Measurements from ENCODE around the gene RMI1.

RMI1 gene

GRCh38 chr9:83933790-83934189 is 46.8 kb upstream of the RMI1 start:
- Histone ChIP-seq H3K14ac (ENCODE audit: low read length) (no peak overlapping the region), H3K79me1 (ENCODE audit: low read depth, low read length) (no peaks in the 10 kb centered on the region), H3K4me3 (ENCODE audit: low read length in 2 of 2) (no peak overlapping the region), H3K9ac (ENCODE audit: low read depth, low read length, poor library complexity) (no peak overlapping the region), H3K27ac (replicated peaks; ENCODE audit: low read length) (no peak overlapping the region), H3K27me3 (ENCODE audit: control insufficient read depth in 3 of 3, insufficient read depth in 3 of 3, low read depth in 1 of 3, low read length in 3 of 3) (no peaks in the 10 kb centered on the region), H2BK120ac (ENCODE audit: low read depth, low read length) (no peak overlapping the region), H3K4ac (ENCODE audit: low read length) (no peak overlapping the region), H3K4me2 (ENCODE audit: insufficient read depth, low read length, poor library complexity, severe bottlenecking) (no peak overlapping the region), H3K23ac (ENCODE audit: low read depth, low read length, poor library complexity) (no peak overlapping the region), H3K4me1 (ENCODE audit: control insufficient read depth in 2 of 2, insufficient read depth in 1 of 2, low read depth in 1 of 2, low read length in 2 of 2) (peaks cover 2 to 7% of the 10 kb centered on the region in 2 donors), H2AK5ac (ENCODE audit: low read depth, low read length) (no peak overlapping the region), H2AFZ (ENCODE audit: low read length) (no peak overlapping the region), H3K36me3 (replicated peaks in 1 of 2; ENCODE audit: control insufficient read depth in 2 of 2, insufficient read depth in 2 of 2, low read length in 2 of 2) (no peaks in the 10 kb centered on the region), H4K91ac (ENCODE audit: low read depth, low read length, poor library complexity) (no peak overlapping the region), H2BK12ac (ENCODE audit: low read length) (no peak overlapping the region), H2BK5ac (ENCODE audit: low read length) (no peak overlapping the region), H3K18ac (ENCODE audit: low read length) (no peak overlapping the region), H4K8ac (ENCODE audit: low read depth, low read length) (no peak overlapping the region), H2BK15ac (ENCODE audit: low read length) (no peak overlapping the region), H3K9me3 (replicated peaks in 1 of 2; ENCODE audit: control insufficient read depth in 2 of 2, insufficient read depth in 1 of 2, low read depth in 1 of 2, low read length in 2 of 2) (no peaks in the 10 kb centered on the region)
- WGBS, 2 donors (ENCODE audit: extremely low coverage in 2 of 2, insufficient read length in 2 of 2, insufficient replicate concordance in 1 of 2), result no CpG with 5 or more reads among the region's 3 CpGs
- no peak for DNase-seq (ENCODE audit: low spot score)

- no CpG with 5 or more reads among the region's 5 CpGs for WGBS, 2 donors (ENCODE audit: extremely low coverage in 2 of 2, insufficient read length in 2 of 2, insufficient replicate concordance in 1 of 2)
These were observed 45.9 kb upstream of the RMI1 start for GRCh38 chr9:83934569-83935275.

GRCh38 chr9:83935276-83935935 is 45.2 kb upstream of the RMI1 start:
- no peak overlapping the region for H2BK5ac ChIP-seq (ENCODE audit: low read length)
- no peaks in the 10 kb centered on the region for H3K36me3 ChIP-seq (replicated peaks in 1 of 2; ENCODE audit: control insufficient read depth in 2 of 2, insufficient read depth in 2 of 2, low read length in 2 of 2)

More at GRCh38 chr9:83934569-83935275, 45.9 kb upstream of the RMI1 start:
- H2AFZ ChIP-seq (ENCODE audit: low read length), result no peak overlapping the region
- no peak overlapping the region for H2AK5ac ChIP-seq (ENCODE audit: low read depth, low read length)
- H3K9ac ChIP-seq (ENCODE audit: low read depth, low read length, poor library complexity), result no peak overlapping the region
- no peak overlapping the region for H3K4ac ChIP-seq (ENCODE audit: low read length)
- H3K27me3 ChIP-seq (ENCODE audit: control insufficient read depth in 3 of 3, insufficient read depth in 3 of 3, low read depth in 1 of 3, low read length in 3 of 3), result no peaks in the 10 kb centered on the region
- H3K4me1 ChIP-seq (ENCODE audit: control insufficient read depth in 2 of 2, insufficient read depth in 1 of 2, low read depth in 1 of 2, low read length in 2 of 2), result peaks cover 2 to 7% of the 10 kb centered on the region in 2 donors
- H2BK12ac ChIP-seq (ENCODE audit: low read length), result no peak overlapping the region
- H3K79me1 ChIP-seq (ENCODE audit: low read depth, low read length), result no peaks in the 10 kb centered on the region
- H3K4me3 ChIP-seq (ENCODE audit: low read length in 2 of 2), result no peak overlapping the region
- H3K27ac ChIP-seq (replicated peaks; ENCODE audit: low read length), result peak overlapping the region; percentile 34
- H2BK15ac ChIP-seq (ENCODE audit: low read length), result no peak overlapping the region
- H3K4me2 ChIP-seq (ENCODE audit: insufficient read depth, low read length, poor library complexity, severe bottlenecking), result no peak overlapping the region
- no peak overlapping the region for H4K8ac ChIP-seq (ENCODE audit: low read depth, low read length)
- no peaks in the 10 kb centered on the region for H3K9me3 ChIP-seq (replicated peaks in 1 of 2; ENCODE audit: control insufficient read depth in 2 of 2, insufficient read depth in 1 of 2, low read depth in 1 of 2, low read length in 2 of 2)
- H2BK5ac ChIP-seq (ENCODE audit: low read length), result no peak overlapping the region
- H4K91ac ChIP-seq (ENCODE audit: low read depth, low read length, poor library complexity), result no peak overlapping the region
- H3K23ac ChIP-seq (ENCODE audit: low read depth, low read length, poor library complexity), result no peak overlapping the region
- no peak overlapping the region for H2BK120ac ChIP-seq (ENCODE audit: low read depth, low read length)
- no peak for DNase-seq (ENCODE audit: low spot score)
- H3K18ac ChIP-seq (ENCODE audit: low read length), result no peak overlapping the region
- H3K36me3 ChIP-seq (replicated peaks in 1 of 2; ENCODE audit: control insufficient read depth in 2 of 2, insufficient read depth in 2 of 2, low read length in 2 of 2), result no peaks in the 10 kb centered on the region
- no peak overlapping the region for H3K14ac ChIP-seq (ENCODE audit: low read length)

GRCh38 chr9:83936523-83936922 is 44.1 kb upstream of the RMI1 start:
- Histone ChIP-seq H2BK15ac (ENCODE audit: low read length) (peak overlapping the region; percentile 1), H2BK5ac (ENCODE audit: low read length) (no peak overlapping the region), H3K27me3 (ENCODE audit: control insufficient read depth in 3 of 3, insufficient read depth in 3 of 3, low read depth in 1 of 3, low read length in 3 of 3) (no peaks in the 10 kb centered on the region), H3K14ac (ENCODE audit: low read length) (no peak overlapping the region), H3K79me1 (ENCODE audit: low read depth, low read length) (no peaks in the 10 kb centered on the region), H2AK5ac (ENCODE audit: low read depth, low read length) (peak overlapping the region; percentile 27), H3K18ac (ENCODE audit: low read length) (no peak overlapping the region), H3K9ac (ENCODE audit: low read depth, low read length, poor library complexity) (no peak overlapping the region), H3K4me2 (ENCODE audit: insufficient read depth, low read length, poor library complexity, severe bottlenecking) (no peak overlapping the region), H4K91ac (ENCODE audit: low read depth, low read length, poor library complexity) (no peak overlapping the region), H3K4ac (ENCODE audit: low read length) (no peak overlapping the region), H2BK120ac (ENCODE audit: low read depth, low read length) (no peak overlapping the region), H3K9me3 (replicated peaks in 1 of 2; ENCODE audit: control insufficient read depth in 2 of 2, insufficient read depth in 1 of 2, low read depth in 1 of 2, low read length in 2 of 2) (no peaks in the 10 kb centered on the region), H3K23ac (ENCODE audit: low read depth, low read length, poor library complexity) (no peak overlapping the region), H3K36me3 (replicated peaks in 1 of 2; ENCODE audit: control insufficient read depth in 2 of 2, insufficient read depth in 2 of 2, low read length in 2 of 2) (no peaks in the 10 kb centered on the region), H4K8ac (ENCODE audit: low read depth, low read length) (no peak overlapping the region), H3K4me3 (ENCODE audit: low read length in 2 of 2) (no peak overlapping the region), H3K4me1 (ENCODE audit: control insufficient read depth in 2 of 2, insufficient read depth in 1 of 2, low read depth in 1 of 2, low read length in 2 of 2) (peaks cover 2 to 7% of the 10 kb centered on the region in 2 donors), H2AFZ (ENCODE audit: low read length) (no peak overlapping the region), H2BK12ac (ENCODE audit: low read length) (no peak overlapping the region), H3K27ac (replicated peaks; ENCODE audit: low read length) (no peak overlapping the region)
- WGBS, 2 donors (ENCODE audit: extremely low coverage in 2 of 2, insufficient read length in 2 of 2, insufficient replicate concordance in 1 of 2), result no CpG with 5 or more reads among the region's 6 CpGs
- DNase-seq (ENCODE audit: low spot score), result no peak

More at GRCh38 chr9:83935276-83935935, 45.2 kb upstream of the RMI1 start:
- Histone ChIP-seq H3K18ac (ENCODE audit: low read length) (no peak overlapping the region), H3K9ac (ENCODE audit: low read depth, low read length, poor library complexity) (no peak overlapping the region), H2AK5ac (ENCODE audit: low read depth, low read length) (no peak overlapping the region), H3K14ac (ENCODE audit: low read length) (no peak overlapping the region), H3K4me2 (ENCODE audit: insufficient read depth, low read length, poor library complexity, severe bottlenecking) (no peak overlapping the region), H2BK120ac (ENCODE audit: low read depth, low read length) (no peak overlapping the region), H3K4me3 (ENCODE audit: low read length in 2 of 2) (no peak overlapping the region), H4K91ac (ENCODE audit: low read depth, low read length, poor library complexity) (no peak overlapping the region), H2AFZ (ENCODE audit: low read length) (no peak overlapping the region), H3K4me1 (ENCODE audit: control insufficient read depth in 2 of 2, insufficient read depth in 1 of 2, low read depth in 1 of 2, low read length in 2 of 2) (peaks cover 2 to 7% of the 10 kb centered on the region in 2 donors), H3K23ac (ENCODE audit: low read depth, low read length, poor library complexity) (no peak overlapping the region), H3K27me3 (ENCODE audit: control insufficient read depth in 3 of 3, insufficient read depth in 3 of 3, low read depth in 1 of 3, low read length in 3 of 3) (no peaks in the 10 kb centered on the region), H2BK12ac (ENCODE audit: low read length) (no peak overlapping the region), H3K4ac (ENCODE audit: low read length) (no peak overlapping the region), H3K79me1 (ENCODE audit: low read depth, low read length) (no peaks in the 10 kb centered on the region), H3K27ac (replicated peaks; ENCODE audit: low read length) (peak overlapping the region; percentile 34), H2BK15ac (ENCODE audit: low read length) (no peak overlapping the region), H4K8ac (ENCODE audit: low read depth, low read length) (no peak overlapping the region), H3K9me3 (replicated peaks in 1 of 2; ENCODE audit: control insufficient read depth in 2 of 2, insufficient read depth in 1 of 2, low read depth in 1 of 2, low read length in 2 of 2) (no peaks in the 10 kb centered on the region)
- WGBS, 2 donors (ENCODE audit: extremely low coverage in 2 of 2, insufficient read length in 2 of 2, insufficient replicate concordance in 1 of 2), result no CpG with 5 or more reads among the region's 3 CpGs
- peak; percentile 43 for DNase-seq (ENCODE audit: low spot score)

Measured in neuronal stem cell (in vitro differentiated cells).